ENCODE measurements around the gene HYCC1.
"Not testable (repeated sequence)": the region's sequence is repeated elsewhere in the genome, so short reads cannot be mapped to it uniquely, and the experiment has no call there.

Gene HYCC1

DNA sequence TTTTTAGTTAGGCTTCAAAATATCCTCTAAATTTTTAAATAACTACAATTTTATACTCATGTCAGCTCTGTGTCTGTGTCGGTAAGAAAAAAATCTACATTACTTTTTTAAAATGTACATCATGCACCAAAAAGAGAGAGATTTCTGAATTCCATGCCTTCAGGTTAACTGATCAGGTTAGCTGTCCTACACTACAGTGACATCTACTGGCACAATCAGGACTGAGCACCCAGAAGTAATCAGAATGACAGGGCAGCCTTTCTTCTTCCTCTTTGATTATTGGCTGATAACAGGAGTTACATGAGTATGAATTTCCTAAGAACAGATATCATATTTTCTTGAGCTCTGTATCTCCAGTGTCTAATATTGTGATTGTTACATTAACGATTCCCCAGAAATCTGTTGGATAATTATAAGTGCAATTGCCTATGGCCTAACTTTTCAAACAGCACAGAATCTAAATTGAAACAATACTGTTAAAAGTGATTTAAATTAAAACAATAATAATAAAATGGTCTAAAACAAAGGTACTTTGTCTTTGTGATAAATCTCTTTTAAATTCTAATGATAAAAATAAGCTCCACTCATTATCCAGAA, 41.8 kb upstream of the HYCC1 start:
- POLR2A ChIA-PET = no interaction called here

DNA sequence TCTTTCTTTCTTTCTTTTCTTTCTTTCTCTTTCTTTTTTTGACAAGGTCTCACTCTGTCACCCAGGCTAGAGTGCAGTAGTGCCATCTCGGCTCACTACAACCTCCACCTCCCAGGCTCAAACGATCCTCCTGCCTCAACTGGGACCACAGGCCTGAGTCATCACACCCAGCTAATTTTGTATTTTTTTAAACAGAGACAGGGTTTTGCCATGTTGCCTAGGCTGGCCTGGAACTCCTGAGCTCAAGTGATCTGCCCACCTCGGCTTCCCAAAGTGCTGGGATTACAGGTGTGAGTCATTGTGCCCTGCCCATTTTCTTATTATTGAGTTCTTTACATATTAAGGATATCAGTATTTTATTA, 37.2 kb upstream of the HYCC1 start:
- POLR2A ChIA-PET; H3K36me3 ChIP-seq (ENCODE audit: control insufficient read depth in 2 of 2, insufficient read depth in 1 of 2, low read length in 2 of 2); H3K27ac ChIP-seq (ENCODE audit: extremely low read depth, low read depth, low read length); H3K4me3 ChIP-seq (ENCODE audit: low read depth, low read length); H3K9me3 ChIP-seq (ENCODE audit: control insufficient read depth, insufficient read depth, low read depth, low read length); H3K4me1 ChIP-seq (ENCODE audit: control insufficient read depth, insufficient read depth, low read length): not testable (repeated sequence)
- CTCF ChIA-PET = interaction anchor here (0.6 kb wide), 1 partner anchor 62 kb away, joined by 3 read pairs; no protein-coding TSS in a partner anchor
- TF ChIP-seq ZNF366 (tag by site-specific recombination; conservative IDR thresholded peaks at IDR 0.05) = peak; percentile 28; the same call in 1 of the 2 replicates

More for the DNA sequence above, 41.8 kb upstream of the HYCC1 start:
- no peaks in the 10 kb centered on the region for H3K36me3 ChIP-seq (ENCODE audit: control insufficient read depth in 2 of 2, insufficient read depth in 1 of 2, low read length in 2 of 2)
- H3K9me3 ChIP-seq (ENCODE audit: control insufficient read depth, insufficient read depth, low read depth, low read length) = no peaks in the 10 kb centered on the region
- H3K4me3 ChIP-seq (ENCODE audit: low read depth, low read length) = no peak overlapping the region
- TF ChIP-seq SP7 (tag by site-specific recombination; IDR thresholded peaks at IDR 0.05) (no peak), CTCF (tag by site-specific recombination; IDR thresholded peaks at IDR 0.05) (0 out of 2 replicates have a peak, but pooled peaks have one; percentile 38), ZNF660 (tag by site-specific recombination; IDR thresholded peaks at IDR 0.05) (0 out of 2 replicates have a peak, but pooled peaks have one; percentile 28), ZNF654 (tag by site-specific recombination; IDR thresholded peaks at IDR 0.05; ENCODE audit: low read depth) (peak; percentile 93), ZSCAN30 (tag by site-specific recombination; IDR thresholded peaks at IDR 0.05) (peak; percentile 57; the same call in 1 of the 2 replicates)
- no peaks in the 10 kb centered on the region for H3K4me1 ChIP-seq (ENCODE audit: control insufficient read depth, insufficient read depth, low read length)
- no peak overlapping the region for H3K27ac ChIP-seq (ENCODE audit: extremely low read depth, low read depth, low read length)
- CTCF ChIA-PET = interaction anchor here (0.6 to 5.6 kb wide), 81 partner anchors 8 to 1891 kb away, joined by 3 to 113 read pairs (median 4); partner anchors contain the start of genes HYCC1 and IL6

DNA sequence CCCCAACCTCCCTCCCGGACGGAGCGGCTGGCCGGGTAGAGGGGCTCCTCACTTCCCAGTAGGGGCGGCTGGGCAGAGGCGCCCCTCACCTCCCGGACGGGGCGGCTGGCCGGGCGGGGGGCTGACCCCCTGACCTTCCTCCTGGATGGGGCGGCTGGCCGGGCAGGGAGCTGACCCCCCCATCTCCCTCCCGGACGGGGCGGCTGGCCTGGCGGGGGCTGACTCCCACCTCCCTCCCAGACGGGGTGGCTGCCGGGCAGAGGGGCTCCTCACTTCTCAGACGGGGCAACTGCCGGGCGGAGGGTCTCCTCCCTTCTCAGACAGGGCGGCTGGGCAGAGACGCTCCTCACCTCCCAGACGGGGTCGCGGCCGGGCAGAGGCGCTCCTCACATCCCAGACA, 32.4 kb upstream of the HYCC1 start:
- POLR2A ChIA-PET; CTCF ChIA-PET; H3K27ac ChIP-seq (ENCODE audit: extremely low read depth, low read depth, low read length); H3K36me3 ChIP-seq (ENCODE audit: control insufficient read depth in 2 of 2, insufficient read depth in 1 of 2, low read length in 2 of 2); H3K4me3 ChIP-seq (ENCODE audit: low read depth, low read length); H3K9me3 ChIP-seq (ENCODE audit: control insufficient read depth, insufficient read depth, low read depth, low read length); H3K4me1 ChIP-seq (ENCODE audit: control insufficient read depth, insufficient read depth, low read length): not testable (repeated sequence)

DNA sequence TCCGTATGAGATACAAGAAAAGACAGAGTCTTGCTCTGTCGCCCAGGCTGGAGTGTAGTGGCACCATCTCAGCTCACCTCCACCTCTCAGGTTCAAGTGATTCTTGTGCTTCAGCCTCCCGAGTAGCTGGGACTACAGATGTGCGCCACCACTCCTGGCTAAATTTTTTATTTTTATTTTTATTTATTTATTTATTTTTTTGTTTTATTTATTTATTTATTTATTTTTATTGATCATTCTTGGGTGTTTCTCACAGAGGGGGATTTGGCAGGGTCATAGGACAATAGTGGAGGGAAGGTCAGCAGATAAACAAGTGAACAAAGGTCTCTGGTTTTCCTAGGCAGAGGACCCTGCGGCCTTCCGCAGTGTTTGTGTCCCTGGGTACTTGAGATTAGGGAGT, 31.2 kb upstream of the HYCC1 start:
- CTCF ChIA-PET = interaction anchor here (0.7 to 2.9 kb wide), 3 partner anchors 10 to 318 kb away, joined by 4 to 24 read pairs (median 5); partner anchors contain the start of gene IL6
- H3K4me1 ChIP-seq (ENCODE audit: control insufficient read depth, insufficient read depth, low read length); H3K36me3 ChIP-seq (ENCODE audit: control insufficient read depth in 2 of 2, insufficient read depth in 1 of 2, low read length in 2 of 2); POLR2A ChIA-PET; H3K27ac ChIP-seq (ENCODE audit: extremely low read depth, low read depth, low read length); H3K9me3 ChIP-seq (ENCODE audit: control insufficient read depth, insufficient read depth, low read depth, low read length); H3K4me3 ChIP-seq (ENCODE audit: low read depth, low read length): not testable (repeated sequence)
- TF ChIP-seq ZNF394 (tag by site-specific recombination; IDR thresholded peaks at IDR 0.05; ENCODE audit: borderline replicate concordance) (peak; percentile 66; the same call in 1 of the 2 replicates), ZBTB11 (tag by site-specific recombination; conservative IDR thresholded peaks at IDR 0.05; ENCODE audit: low read depth) (peak; percentile 61), ZNF623 (tag by site-specific recombination; IDR thresholded peaks at IDR 0.05) (peak; percentile 47; the same call in 1 of the 2 replicates), ZNF518A (tag by site-specific recombination; conservative IDR thresholded peaks at IDR 0.05; ENCODE audit: low read depth) (peak; percentile 61), ZNF555 (tag by site-specific recombination; conservative IDR thresholded peaks at IDR 0.05) (peak; percentile 36; the same call in 1 of the 2 replicates), ZNF510 (tag by site-specific recombination; IDR thresholded peaks at IDR 0.05; ENCODE audit: insufficient replicate concordance) (peak; percentile 14), ZNF426 (tag by site-specific recombination; IDR thresholded peaks at IDR 0.05) (peak; percentile 54)

All from HEK293 (cell line).